Adrenal gland (tissue), 12 donors: ENCODE measurements around the gene GALNT10. TPM values are rescaled to one million over a fixed set of nuclear protein-coding genes. Genes with fewer than 3 reads are reported as not detected.

Source experiments
- DNase-seq, 7 donors: peaks; one replicate each; pipeline ENCODE4 v3.0.0-alpha.2; 2019 to 2020
- H3K27ac ChIP-seq, 5 donors: fragments of 200-600 bp; sonication (generic) in 4 of 5; 1 replicate in 3 of 5; 2 replicates in 2 of 5; pipeline versions ENCODE4 v1.5.1 to v1.8.0; 2016 to 2020; ENCODE audit warnings: mild to moderate bottlenecking in 1 of 5
- H3K27me3 ChIP-seq: fragments of 200-600 bp; 2 replicates; pipeline ENCODE4 v1.8.0; 2021
- H3K36me3 ChIP-seq, 2 donors: fragments of 200-600 bp; replicated peaks in 1 of 2; 1 replicate in 1 of 2; 2 replicates in 1 of 2; pipeline versions ENCODE4 v1.5.1 to v1.8.0; 2018 to 2022
- H3K4me1 ChIP-seq, 2 donors: fragments of 200-600 bp; replicated peaks in 1 of 2; 1 replicate in 1 of 2; 2 replicates in 1 of 2; pipeline versions ENCODE4 v1.5.1 to v1.8.0; 2018 to 2021
- H3K4me3 ChIP-seq, 4 donors: fragments of 200-600 bp; sonication (generic) in 3 of 4; one replicate each; pipeline ENCODE4 v1.5.1; 2016 to 2018
- H3K9me3 ChIP-seq, 3 donors: fragments of 200-600 bp; sonication (generic) in 1 of 3; replicated peaks in 1 of 3; 1 replicate in 2 of 3; 2 replicates in 1 of 3; pipeline versions ENCODE4 v1.5.1 to v1.8.0; 2016 to 2021
- CTCF ChIP-seq, 6 experiments: fragments of 450-650 bp in 4 of 6; fragments of 200-600 bp in 2 of 6; sonication (generic) in 1 of 6; IDR thresholded peaks; 1 replicate in 5 of 6; 2 replicates in 1 of 6; pipeline versions ENCODE4 v1.5.1 to v1.8.0; 2016 to 2021; ENCODE audit warnings: antibody characterized with exemption in 6 of 6, mild to moderate bottlenecking in 2 of 6, moderate library complexity in 1 of 6
- POLR2A ChIP-seq, 2 donors: fragments of 450-650 bp; IDR thresholded peaks; one replicate each; pipeline ENCODE4 v1.6.1; 2017; ENCODE audit warnings: antibody characterized with exemption in 2 of 2, mild to moderate bottlenecking in 2 of 2, moderate library complexity in 1 of 2
- WGBS, 4 donors: extraction: QIAGEN DNeasy Blood & Tissue Kit in 2 of 4; methylation state at CpG; one replicate each; pipeline versions ENCODE4 v1.1.5 to v1.1.7; 2013 to 2017; 5-methylcytosine and 5-hydroxymethylcytosine counted together
- intact Hi-C, 2 donors: fragments of 100-400 bp; cut with DNase I; formaldehyde crosslinking; loops; one replicate each; pipeline versions ENCODE4 v1.14.1 to v1.15.0; 2022 to 2023
- polyA plus RNA-seq, 3 donors: library from polyadenylated mRNA; stranded (reverse); fragments of 200-250 nt in 2 of 3; fragments of 350-450 nt in 1 of 3; fragmentation: Illumina TruSeq in 1 of 3; extraction: RNeasy Lipid Tissue Mini Kit (QIAGEN cat#74804) in 1 of 3; gene quantifications; one replicate each; pipeline ENCODE4 v1.2.3, GENCODE V29; 2013 to 2014
- total RNA-seq, 9 donors: library from RNA; depleted of rRNA in 4 of 9; stranded (reverse); fragments of >200 nt in 4 of 9; fragments of 120-200 nt in 1 of 9; fragmentation: NEBNext Ultra II Directional in 1 of 9; extraction: Animal tissue kit (Norgen Biotek cat#: 25700) in 1 of 9; gene quantifications; one replicate each; pipeline versions ENCODE4 v1.1.0 to v1.2.4, GENCODE V29; 2013 to 2023
- donor health status: healthy with polysubstance abuse.
- donor health status: Bipolar disorder and iron deficiency.
- donor health status: DM: yes; HTN: yes; CAD: no.
- donor health status: DM: no; HTN: no; CAD: no.
- donor health status: DM: no; HTN: no; CAD: no.
- donor health status: DM: yes; HTN: yes; CAD: no.

The GALNT10 gene
- total and polyA plus RNA-seq, 12 donors, result 5.6 to 74.1 (median 43.4) TPM

- Histone ChIP-seq H3K27ac (no peak overlapping the region), H3K27me3 (no peaks in the 10 kb centered on the region), H3K4me1 (no peaks in the 10 kb centered on the region), H3K36me3 (peaks cover 0 to 15% of the 10 kb centered on the region in 2 donors), H3K4me3 (no peak overlapping the region), H3K9me3 (no peaks in the 10 kb centered on the region)
- 70 to 88% (median 77%) methylated on average over 6 of the region's 6 CpGs for WGBS, 4 donors
- TF ChIP-seq CTCF (IDR thresholded peaks at IDR 0.05) (no peak), POLR2A (IDR thresholded peaks at IDR 0.05) (no peak)
- intact Hi-C loops, result no loop called here
- DNase-seq, result no peak
These were observed 271.0 kb downstream of the GALNT10 start for GRCh38 chr5:154461531-154461930.

- intact Hi-C loops, result no loop called here
- Histone ChIP-seq H3K27me3 (peaks cover 9% of the 10 kb centered on the region), H3K4me3 (no peak overlapping the region), H3K4me1 (no peaks in the 10 kb centered on the region), H3K36me3 (no peaks in the 10 kb centered on the region), H3K27ac (no peak overlapping the region), H3K9me3 (no peaks in the 10 kb centered on the region)
- TF ChIP-seq POLR2A (IDR thresholded peaks at IDR 0.05), result no peak
- TF ChIP-seq CTCF (IDR thresholded peaks at IDR 0.05), result no peak
- no peak for DNase-seq
- WGBS, 4 donors, result 37 to 70% (median 54%) methylated on average over 1 of the region's 1 CpG
These were observed 273.9 kb downstream of the GALNT10 start for GRCh38 chr5:154464438-154464837.

GRCh38 chr5:154465169-154465568 is 274.6 kb downstream of the GALNT10 start:
- Histone ChIP-seq H3K27ac (no peak overlapping the region), H3K4me3 (no peak overlapping the region), H3K9me3 (no peaks in the 10 kb centered on the region), H3K4me1 (no peaks in the 10 kb centered on the region), H3K27me3 (peaks cover 11% of the 10 kb centered on the region), H3K36me3 (no peaks in the 10 kb centered on the region)
- 34 to 47% (median 46%) methylated on average over 6 of the region's 6 CpGs for WGBS, 4 donors
- TF ChIP-seq POLR2A (IDR thresholded peaks at IDR 0.05) (no peak), CTCF (IDR thresholded peaks at IDR 0.05) (no peak)
- DNase-seq, result peak; percentile 30 to 73 (median 55)
- intact Hi-C loops, result loop anchor here (5.0 kb wide), 1 partner anchor 142 kb away; no protein-coding TSS in a partner anchor

GRCh38 chr5:154466147-154466546 is 275.6 kb downstream of the GALNT10 start:
- no peaks in the 10 kb centered on the region for H3K9me3 ChIP-seq
- WGBS, 4 donors, result 65 to 69% (median 68%) methylated on average over 5 of the region's 5 CpGs
- H3K36me3 ChIP-seq, result no peaks in the 10 kb centered on the region
- H3K4me3 ChIP-seq, result no peak overlapping the region
- peaks cover 14% of the 10 kb centered on the region for H3K27me3 ChIP-seq
- H3K4me1 ChIP-seq, result no peaks in the 10 kb centered on the region
- intact Hi-C loops, result loop anchor here (5.0 kb wide), 1 partner anchor 141 kb away; no protein-coding TSS in a partner anchor
- no peak overlapping the region for H3K27ac ChIP-seq
- no peak for DNase-seq
- TF ChIP-seq CTCF (IDR thresholded peaks at IDR 0.05), result no peak
- TF ChIP-seq POLR2A (IDR thresholded peaks at IDR 0.05), result no peak
